ENCODE results near the gene SHANK1. TPM values are rescaled to one million over a fixed set of nuclear protein-coding genes. Genes with fewer than 3 reads are reported as not detected.

The SHANK1 gene
- total RNA-seq, 4 donors from 2014 or later, result 2.2 TPM; not detected in 3

DNA sequence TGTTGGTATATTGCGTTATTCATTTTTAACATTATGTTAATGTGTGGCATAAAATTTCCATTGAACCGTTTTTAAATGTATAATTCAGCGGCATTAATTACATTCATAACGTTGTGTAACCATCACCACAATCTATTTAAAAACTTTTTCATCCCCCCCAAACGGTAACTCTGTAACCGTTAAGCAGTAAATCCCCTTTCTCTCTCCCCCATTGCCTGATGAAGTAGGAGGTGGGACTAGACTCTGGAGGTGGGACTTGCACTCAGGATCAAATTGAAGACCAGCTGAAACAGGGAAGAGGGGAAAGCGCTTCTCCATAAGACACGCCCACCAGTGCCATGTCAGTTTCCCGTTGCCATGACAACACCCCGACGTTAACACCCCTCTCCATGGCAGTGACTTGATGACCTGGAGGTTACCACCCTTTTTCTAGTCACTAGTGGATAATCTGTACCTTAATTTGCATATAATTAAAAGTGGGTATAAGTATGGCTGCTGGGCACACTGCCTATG is 20.4 kb upstream of the SHANK1 start:
- 59 to 68% methylated on average over 6 to 11 of the region's 11 CpGs for WGBS, 2 donors (ENCODE audit: low coverage in 1 of 2)
- in situ Hi-C loops (cut with MboI; ENCODE audit: low pct_ligation_motif_present in 1 of 4, low pct_unique_long_range_greater_than_20kb in 1 of 4, low sequenced_read_pairs in 3 of 4), result no loop called here
- Histone ChIP-seq H3K36me3 (no peaks in the 10 kb centered on the region), H3K27me3 (peaks cover 60% of the 10 kb centered on the region), H3K9me3 (no peaks in the 10 kb centered on the region), H3K4me3 (no peak overlapping the region), H3K27ac (no peak overlapping the region), H3K4me1 (no peaks in the 10 kb centered on the region)
- TF ChIP-seq EP300 (IDR thresholded peaks at IDR 0.05; ENCODE audit: low read depth) (no peak), POLR2AphosphoS5 (IDR thresholded peaks at IDR 0.05) (no peak), POLR2A (IDR thresholded peaks at IDR 0.05) (no peak)
- TF ChIP-seq, protein P1, sequence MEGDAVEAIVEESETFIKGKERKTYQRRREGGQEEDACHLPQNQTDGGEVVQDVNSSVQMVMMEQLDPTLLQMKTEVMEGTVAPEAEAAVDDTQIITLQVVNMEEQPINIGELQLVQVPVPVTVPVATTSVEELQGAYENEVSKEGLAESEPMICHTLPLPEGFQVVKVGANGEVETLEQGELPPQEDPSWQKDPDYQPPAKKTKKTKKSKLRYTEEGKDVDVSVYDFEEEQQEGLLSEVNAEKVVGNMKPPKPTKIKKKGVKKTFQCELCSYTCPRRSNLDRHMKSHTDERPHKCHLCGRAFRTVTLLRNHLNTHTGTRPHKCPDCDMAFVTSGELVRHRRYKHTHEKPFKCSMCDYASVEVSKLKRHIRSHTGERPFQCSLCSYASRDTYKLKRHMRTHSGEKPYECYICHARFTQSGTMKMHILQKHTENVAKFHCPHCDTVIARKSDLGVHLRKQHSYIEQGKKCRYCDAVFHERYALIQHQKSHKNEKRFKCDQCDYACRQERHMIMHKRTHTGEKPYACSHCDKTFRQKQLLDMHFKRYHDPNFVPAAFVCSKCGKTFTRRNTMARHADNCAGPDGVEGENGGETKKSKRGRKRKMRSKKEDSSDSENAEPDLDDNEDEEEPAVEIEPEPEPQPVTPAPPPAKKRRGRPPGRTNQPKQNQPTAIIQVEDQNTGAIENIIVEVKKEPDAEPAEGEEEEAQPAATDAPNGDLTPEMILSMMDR (IDR thresholded peaks at IDR 0.05), result no peak
- DNase-seq, result no peak
- intact Hi-C loops (cut with DNase I; ENCODE audit: low total_unique reads), result no loop called here

- TF ChIP-seq, protein P1 (IDR thresholded peaks at IDR 0.05), result no peak
- TF ChIP-seq EP300 (IDR thresholded peaks at IDR 0.05; ENCODE audit: low read depth), result no peak
- TF ChIP-seq POLR2AphosphoS5 (IDR thresholded peaks at IDR 0.05), result no peak
- no peak for TF ChIP-seq POLR2A (IDR thresholded peaks at IDR 0.05)
- H3K9me3 ChIP-seq, result no peaks in the 10 kb centered on the region
- 76 to 87% methylated on average over 12 to 23 of the region's 23 CpGs for WGBS, 2 donors (ENCODE audit: low coverage in 1 of 2)
- no peak overlapping the region for H3K27ac ChIP-seq
- in situ Hi-C loops (cut with MboI; ENCODE audit: low pct_ligation_motif_present in 1 of 4, low pct_unique_long_range_greater_than_20kb in 1 of 4, low sequenced_read_pairs in 3 of 4), result no loop called here
- H3K4me1 ChIP-seq, result no peaks in the 10 kb centered on the region
- H3K27me3 ChIP-seq, result peaks cover 62% of the 10 kb centered on the region
- no peak for DNase-seq
- no peak overlapping the region for H3K4me3 ChIP-seq
- intact Hi-C loops (cut with DNase I; ENCODE audit: low total_unique reads), result no loop called here
- H3K36me3 ChIP-seq, result no peaks in the 10 kb centered on the region
These were observed 19.7 kb upstream of the SHANK1 start for GRCh38 chr19:50739132-50739913.

- peaks cover 55% of the 10 kb centered on the region for H3K27me3 ChIP-seq
- TF ChIP-seq, protein P1 (IDR thresholded peaks at IDR 0.05), result no peak
- TF ChIP-seq POLR2A (IDR thresholded peaks at IDR 0.05) (no peak), POLR2AphosphoS5 (IDR thresholded peaks at IDR 0.05) (no peak), EP300 (IDR thresholded peaks at IDR 0.05; ENCODE audit: low read depth) (no peak)
- no peak overlapping the region for H3K4me3 ChIP-seq
- 55 to 60% methylated on average over 5 of the region's 5 CpGs for WGBS, 2 donors (ENCODE audit: low coverage in 1 of 2)
- no peaks in the 10 kb centered on the region for H3K9me3 ChIP-seq
- intact Hi-C loops (cut with DNase I; ENCODE audit: low total_unique reads), result no loop called here
- H3K4me1 ChIP-seq, result no peaks in the 10 kb centered on the region
- H3K27ac ChIP-seq, result no peak overlapping the region
- H3K36me3 ChIP-seq, result no peaks in the 10 kb centered on the region
- in situ Hi-C loops (cut with MboI; ENCODE audit: low pct_ligation_motif_present in 1 of 4, low pct_unique_long_range_greater_than_20kb in 1 of 4, low sequenced_read_pairs in 3 of 4), result no loop called here
- no peak for DNase-seq
These were observed 16.7 kb upstream of the SHANK1 start for GRCh38 chr19:50736338-50736737.

DNA sequence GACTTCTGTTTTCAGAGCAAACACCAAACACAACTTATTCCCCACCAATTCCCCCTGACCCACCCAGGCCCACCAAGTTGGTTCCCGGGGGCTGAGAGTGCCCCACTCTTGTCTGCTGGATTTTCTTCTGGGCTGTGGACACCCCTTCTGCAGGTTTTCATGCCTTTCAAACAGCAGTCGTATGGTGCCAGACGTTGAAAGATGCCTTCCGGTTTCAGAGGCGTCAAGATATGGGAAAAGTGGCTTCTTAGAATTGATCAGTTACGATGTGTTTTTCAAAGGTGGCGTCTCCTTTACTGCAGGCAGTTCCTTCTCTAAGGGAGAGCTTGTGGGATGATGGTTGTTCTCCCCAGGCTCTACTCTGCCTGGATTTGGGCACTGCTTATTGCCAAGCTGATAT is 16.3 kb upstream of the SHANK1 start:
- H3K4me3 ChIP-seq, result no peak overlapping the region
- in situ Hi-C loops (cut with MboI; ENCODE audit: low pct_ligation_motif_present in 1 of 4, low pct_unique_long_range_greater_than_20kb in 1 of 4, low sequenced_read_pairs in 3 of 4) (no loop called here), intact Hi-C loops (cut with DNase I; ENCODE audit: low total_unique reads) (no loop called here)
- peaks cover 51% of the 10 kb centered on the region for H3K27me3 ChIP-seq
- WGBS, 2 donors (ENCODE audit: low coverage in 1 of 2), result 51 to 62% methylated on average over 3 to 7 of the region's 7 CpGs
- H3K4me1 ChIP-seq, result no peaks in the 10 kb centered on the region
- no peak for TF ChIP-seq POLR2AphosphoS5 (IDR thresholded peaks at IDR 0.05)
- no peak for TF ChIP-seq POLR2A (IDR thresholded peaks at IDR 0.05)
- TF ChIP-seq, protein P1 (IDR thresholded peaks at IDR 0.05), result no peak
- no peak for TF ChIP-seq EP300 (IDR thresholded peaks at IDR 0.05; ENCODE audit: low read depth)
- H3K36me3 ChIP-seq, result no peaks in the 10 kb centered on the region
- no peak for DNase-seq
- H3K9me3 ChIP-seq, result no peaks in the 10 kb centered on the region
- H3K27ac ChIP-seq, result no peak overlapping the region
